Spleen (tissue), 7 donors: ENCODE data around the gene ENDOG.

Source experiments
- POLR2A ChIP-seq, 3 donors: fragments of 450-650 bp; IDR thresholded peaks; one replicate each; pipeline ENCODE4 v1.5.1; 2017; ENCODE audit warnings: antibody characterized with exemption in 3 of 3, mild to moderate bottlenecking in 1 of 3
- POLR2AphosphoS5 ChIP-seq, 3 donors: sonication (generic); formaldehyde crosslinking; IDR thresholded peaks; one replicate each; pipeline ENCODE4 v1.5.1; 2017; ENCODE audit warnings: antibody characterized with exemption in 3 of 3
- TF ChIP-seq, protein P1 (sequence below), 11 experiments: fragments of 200-600 bp in 7 of 11; fragments of 450-650 bp in 4 of 11; sonication (generic) in 4 of 11; IDR thresholded peaks in 8 of 11; conservative IDR thresholded peaks in 3 of 11; 1 replicate in 7 of 11; 2 replicates in 4 of 11; pipeline versions ENCODE4 v1.4.0 to v1.8.0; 2016 to 2021; ENCODE audit warnings: antibody characterized with exemption in 11 of 11, inconsistent platforms in 4 of 11, mild to moderate bottlenecking in 1 of 11
- donor health status: DM: no; HTN: no; CAD: no; lungs with moderate emphysema.
- donor health status: DM: no; HTN: no; CAD: no.
- donor health status: DM: no; HTN: no; CAD: no.

GRCh38 chr9:128800061-128800460, 18.2 kb upstream of the ENDOG start:
- TF ChIP-seq, protein P1, sequence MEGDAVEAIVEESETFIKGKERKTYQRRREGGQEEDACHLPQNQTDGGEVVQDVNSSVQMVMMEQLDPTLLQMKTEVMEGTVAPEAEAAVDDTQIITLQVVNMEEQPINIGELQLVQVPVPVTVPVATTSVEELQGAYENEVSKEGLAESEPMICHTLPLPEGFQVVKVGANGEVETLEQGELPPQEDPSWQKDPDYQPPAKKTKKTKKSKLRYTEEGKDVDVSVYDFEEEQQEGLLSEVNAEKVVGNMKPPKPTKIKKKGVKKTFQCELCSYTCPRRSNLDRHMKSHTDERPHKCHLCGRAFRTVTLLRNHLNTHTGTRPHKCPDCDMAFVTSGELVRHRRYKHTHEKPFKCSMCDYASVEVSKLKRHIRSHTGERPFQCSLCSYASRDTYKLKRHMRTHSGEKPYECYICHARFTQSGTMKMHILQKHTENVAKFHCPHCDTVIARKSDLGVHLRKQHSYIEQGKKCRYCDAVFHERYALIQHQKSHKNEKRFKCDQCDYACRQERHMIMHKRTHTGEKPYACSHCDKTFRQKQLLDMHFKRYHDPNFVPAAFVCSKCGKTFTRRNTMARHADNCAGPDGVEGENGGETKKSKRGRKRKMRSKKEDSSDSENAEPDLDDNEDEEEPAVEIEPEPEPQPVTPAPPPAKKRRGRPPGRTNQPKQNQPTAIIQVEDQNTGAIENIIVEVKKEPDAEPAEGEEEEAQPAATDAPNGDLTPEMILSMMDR (IDR thresholded peaks at IDR 0.05 in 8 of 11, conservative IDR thresholded peaks at IDR 0.05 in 3 of 11) = no peak
- TF ChIP-seq POLR2A (IDR thresholded peaks at IDR 0.05) (no peak), POLR2AphosphoS5 (IDR thresholded peaks at IDR 0.05) (no peak)
